ENCODE measurements around the gene CRY1. TPM values are rescaled to one million over a fixed set of nuclear protein-coding genes. Genes with fewer than 3 reads are reported as not detected.

CRY1 gene
- total and polyA plus RNA-seq, 2 of the 4 experiments (the other 2 are of a cell fraction), result 5.9 to 9.9 TPM

GRCh38 chr12:106973545-106973944 lies 119.8 kb downstream of the CRY1 start:
- Histone ChIP-seq H3K4ac (ENCODE audit: low read depth, low read length) (no peak overlapping the region), H2BK120ac (ENCODE audit: low read depth, low read length) (no peak overlapping the region), H2AFZ (replicated peaks; ENCODE audit: low read length, poor library complexity) (no peak overlapping the region), H3K56ac (ENCODE audit: extremely low read depth, insufficient read depth, low read length) (no peak overlapping the region), H4K20me1 (ENCODE audit: insufficient read depth, low read length) (peaks cover 53% of the 10 kb centered on the region), H3K27me3 (ENCODE audit: control insufficient read depth, insufficient read depth, low read length) (no peaks in the 10 kb centered on the region), H2BK15ac (ENCODE audit: low read depth, low read length) (no peak overlapping the region), H3K4me3 (ENCODE audit: insufficient read depth, low read depth, low read length) (no peak overlapping the region), H2AK9ac (replicated peaks; ENCODE audit: low read depth, low read length, poor library complexity) (no peak overlapping the region), H2AK5ac (ENCODE audit: low read depth, low read length) (no peak overlapping the region), H2BK5ac (ENCODE audit: low read depth, low read length, poor library complexity, severe bottlenecking) (no peak overlapping the region), H3K36me3 (ENCODE audit: control insufficient read depth, insufficient read depth, low read length) (peaks cover 16% of the 10 kb centered on the region), H2BK20ac (ENCODE audit: low read depth, low read length) (no peak overlapping the region), H3K4me2 (ENCODE audit: low read depth, low read length) (no peak overlapping the region), H4K8ac (ENCODE audit: low read depth in 2 of 2, low read length in 2 of 2) (no peak overlapping the region), H3K14ac (replicated peaks; ENCODE audit: low read depth, low read length) (no peak overlapping the region), H3K18ac (ENCODE audit: low read depth, low read length) (no peak overlapping the region), H3K27ac (ENCODE audit: insufficient read depth, low read length) (no peak overlapping the region), H3K9me3 (ENCODE audit: control insufficient read depth, insufficient read depth, low read length) (no peaks in the 10 kb centered on the region), H3K79me1 (ENCODE audit: low read depth in 1 of 2, low read length in 2 of 2) (peaks cover 14 to 48% of the 10 kb centered on the region in 2 experiments), H4K91ac (ENCODE audit: insufficient read depth, low read depth, low read length) (no peak overlapping the region), H3K9me1 (ENCODE audit: insufficient read depth, low read length) (peaks cover 14% of the 10 kb centered on the region), H3K4me1 (ENCODE audit: control insufficient read depth, insufficient read depth, low read length) (peaks cover 5% of the 10 kb centered on the region), H3K23ac (ENCODE audit: low read depth, low read length) (no peak overlapping the region), H3K9ac (ENCODE audit: low read depth, low read length) (no peak overlapping the region), H4K5ac (ENCODE audit: low read depth, low read length) (no peak overlapping the region)
- intact Hi-C loops (cut with micrococcal nuclease) (loop anchor here (2.0 kb wide), 1 partner anchor 15 kb away; no protein-coding TSS in a partner anchor), in situ Hi-C loops (cut with MboI; ENCODE audit: low sequenced_read_pairs) (no loop called here), dilution Hi-C loops (cut with HindIII; ENCODE audit: low sequenced_read_pairs, unreplicated experiment) (no loop called here)
- no peak for DNase-seq
- TF ChIP-seq POLR2A (IDR thresholded peaks at IDR 0.05; ENCODE audit: low read depth, low read length) (no peak), SMC3 (IDR thresholded peaks at IDR 0.05; ENCODE audit: low read depth, low read length) (no peak), RAD21 (IDR thresholded peaks at IDR 0.05; ENCODE audit: low read length) (no peak)
- ChIA-PET CTCF (no interaction called here), POLR2A (ENCODE audit: unreplicated experiment) (no interaction called here)
- BruUV-seq (replicated peaks), result no TSS peak
- ATAC-seq (ENCODE audit: low read depth), result no peak

Data from IMR-90 (cell line).